WTC11 (cell line): Measurements from ENCODE around the gene HCLS1.

ENCODE experiments used
- CBFB ChIP-seq: sonication (generic); formaldehyde crosslinking; IDR thresholded peaks from 2 replicates; pipeline ENCODE4 v1.8.1; 2022; ENCODE audit warnings: mild to moderate bottlenecking, low read depth, missing genetic modification reagents
- CREM ChIP-seq: sonication (generic); formaldehyde crosslinking; IDR thresholded peaks from 2 replicates; pipeline ENCODE4 v1.8.1; 2022; ENCODE audit warnings: mild to moderate bottlenecking, missing genetic modification reagents, moderate library complexity
- JAZF1 ChIP-seq: fragments of 250-450 bp; sonication (Bioruptor Pico); IDR thresholded peaks from 2 replicates; pipeline ENCODE4 v1.9.0; 2021; ENCODE audit warnings: moderate library complexity, mild to moderate bottlenecking, inconsistent platforms
- NFATC4 ChIP-seq: fragments of 250-450 bp; sonication (Bioruptor Pico); IDR thresholded peaks from 2 replicates; pipeline ENCODE4 v1.9.0; 2021; ENCODE audit warnings: mild to moderate bottlenecking
- NR1H2 ChIP-seq: sonication (generic); formaldehyde crosslinking; IDR thresholded peaks from 2 replicates; pipeline ENCODE4 v1.9.0; 2021; ENCODE audit warnings: mild to moderate bottlenecking, moderate library complexity, missing genetic modification reagents
- RELA ChIP-seq: sonication (generic); formaldehyde crosslinking; IDR thresholded peaks from 2 replicates; pipeline ENCODE4 v1.8.1; 2022; ENCODE audit warnings: missing genetic modification reagents, mild to moderate bottlenecking, borderline replicate concordance
- TF ChIP-seq, protein P1 (sequence below): fragments of 200-600 bp; IDR thresholded peaks from 2 replicates; pipeline ENCODE4 v1.8.0; 2022; ENCODE audit warnings: antibody characterized with exemption
- TF ChIP-seq, protein P2 (sequence below): fragments of 250-450 bp; sonication (Bioruptor Pico); IDR thresholded peaks from 2 replicates; pipeline ENCODE4 v2.1.2; 2022; ENCODE audit warnings: mild to moderate bottlenecking, moderate library complexity
- TF ChIP-seq, protein P3 (sequence below): sonication (generic); formaldehyde crosslinking; IDR thresholded peaks from 2 replicates; pipeline ENCODE4 v1.8.0; 2022; ENCODE audit warnings: mild to moderate bottlenecking, missing genetic modification reagents
- TF ChIP-seq, protein P4 (sequence below): sonication (generic); formaldehyde crosslinking; IDR thresholded peaks from 2 replicates; pipeline ENCODE4 v1.8.1; 2023; ENCODE audit warnings: mild to moderate bottlenecking, missing genetic modification reagents, moderate library complexity
- TF ChIP-seq, protein P5 (sequence below): sonication (generic); formaldehyde crosslinking; IDR thresholded peaks from 2 replicates; pipeline ENCODE4 v1.8.0; 2022; ENCODE audit warnings: mild to moderate bottlenecking, missing genetic modification reagents
- TF ChIP-seq, protein P6 (sequence below): sonication (generic); formaldehyde crosslinking; IDR thresholded peaks from 2 replicates; pipeline ENCODE4 v1.8.1; 2023; ENCODE audit warnings: mild to moderate bottlenecking, missing genetic modification reagents, moderate library complexity

DNA sequence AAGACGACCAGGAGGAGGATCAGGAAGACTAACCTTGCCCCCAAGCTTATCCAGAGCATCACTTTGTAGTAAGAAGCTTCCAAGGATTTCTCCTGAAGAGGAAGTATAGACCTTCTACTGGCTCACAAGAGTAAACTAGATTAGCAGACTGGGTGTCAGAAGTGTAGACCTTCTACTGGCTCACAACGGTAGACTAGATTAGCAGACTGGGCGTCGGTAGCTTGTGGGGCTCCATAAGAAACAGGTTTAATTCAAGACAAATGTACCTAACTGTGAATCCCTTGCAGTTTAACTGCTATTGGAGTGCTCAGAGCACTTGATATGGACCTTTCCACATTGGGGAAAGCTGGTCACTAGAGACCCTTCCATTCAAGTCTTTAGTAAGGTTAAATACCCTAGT lies 54.6 kb downstream of the HCLS1 start:
- TF ChIP-seq NFATC4 (no peak), RELA (CRISPR knock-in tag) (no peak), JAZF1 (CRISPR knock-in tag) (no peak), CREM (CRISPR knock-in tag) (no peak), CBFB (CRISPR knock-in tag) (no peak), NR1H2 (CRISPR knock-in tag) (no peak)
- TF ChIP-seq, protein P1, sequence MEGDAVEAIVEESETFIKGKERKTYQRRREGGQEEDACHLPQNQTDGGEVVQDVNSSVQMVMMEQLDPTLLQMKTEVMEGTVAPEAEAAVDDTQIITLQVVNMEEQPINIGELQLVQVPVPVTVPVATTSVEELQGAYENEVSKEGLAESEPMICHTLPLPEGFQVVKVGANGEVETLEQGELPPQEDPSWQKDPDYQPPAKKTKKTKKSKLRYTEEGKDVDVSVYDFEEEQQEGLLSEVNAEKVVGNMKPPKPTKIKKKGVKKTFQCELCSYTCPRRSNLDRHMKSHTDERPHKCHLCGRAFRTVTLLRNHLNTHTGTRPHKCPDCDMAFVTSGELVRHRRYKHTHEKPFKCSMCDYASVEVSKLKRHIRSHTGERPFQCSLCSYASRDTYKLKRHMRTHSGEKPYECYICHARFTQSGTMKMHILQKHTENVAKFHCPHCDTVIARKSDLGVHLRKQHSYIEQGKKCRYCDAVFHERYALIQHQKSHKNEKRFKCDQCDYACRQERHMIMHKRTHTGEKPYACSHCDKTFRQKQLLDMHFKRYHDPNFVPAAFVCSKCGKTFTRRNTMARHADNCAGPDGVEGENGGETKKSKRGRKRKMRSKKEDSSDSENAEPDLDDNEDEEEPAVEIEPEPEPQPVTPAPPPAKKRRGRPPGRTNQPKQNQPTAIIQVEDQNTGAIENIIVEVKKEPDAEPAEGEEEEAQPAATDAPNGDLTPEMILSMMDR, result no peak
- TF ChIP-seq, protein P2, sequence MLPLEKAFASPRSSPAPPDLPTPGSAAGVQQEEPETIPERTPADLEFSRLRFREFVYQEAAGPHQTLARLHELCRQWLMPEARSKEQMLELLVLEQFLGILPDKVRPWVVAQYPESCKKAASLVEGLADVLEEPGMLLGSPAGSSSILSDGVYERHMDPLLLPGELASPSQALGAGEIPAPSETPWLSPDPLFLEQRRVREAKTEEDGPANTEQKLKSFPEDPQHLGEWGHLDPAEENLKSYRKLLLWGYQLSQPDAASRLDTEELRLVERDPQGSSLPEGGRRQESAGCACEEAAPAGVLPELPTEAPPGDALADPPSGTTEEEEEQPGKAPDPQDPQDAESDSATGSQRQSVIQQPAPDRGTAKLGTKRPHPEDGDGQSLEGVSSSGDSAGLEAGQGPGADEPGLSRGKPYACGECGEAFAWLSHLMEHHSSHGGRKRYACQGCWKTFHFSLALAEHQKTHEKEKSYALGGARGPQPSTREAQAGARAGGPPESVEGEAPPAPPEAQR (CRISPR knock-in tag), result no peak
- TF ChIP-seq, protein P3, sequence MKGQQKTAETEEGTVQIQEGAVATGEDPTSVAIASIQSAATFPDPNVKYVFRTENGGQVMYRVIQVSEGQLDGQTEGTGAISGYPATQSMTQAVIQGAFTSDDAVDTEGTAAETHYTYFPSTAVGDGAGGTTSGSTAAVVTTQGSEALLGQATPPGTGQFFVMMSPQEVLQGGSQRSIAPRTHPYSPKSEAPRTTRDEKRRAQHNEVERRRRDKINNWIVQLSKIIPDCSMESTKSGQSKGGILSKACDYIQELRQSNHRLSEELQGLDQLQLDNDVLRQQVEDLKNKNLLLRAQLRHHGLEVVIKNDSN (CRISPR knock-in tag), result no peak
- TF ChIP-seq, protein P4, sequence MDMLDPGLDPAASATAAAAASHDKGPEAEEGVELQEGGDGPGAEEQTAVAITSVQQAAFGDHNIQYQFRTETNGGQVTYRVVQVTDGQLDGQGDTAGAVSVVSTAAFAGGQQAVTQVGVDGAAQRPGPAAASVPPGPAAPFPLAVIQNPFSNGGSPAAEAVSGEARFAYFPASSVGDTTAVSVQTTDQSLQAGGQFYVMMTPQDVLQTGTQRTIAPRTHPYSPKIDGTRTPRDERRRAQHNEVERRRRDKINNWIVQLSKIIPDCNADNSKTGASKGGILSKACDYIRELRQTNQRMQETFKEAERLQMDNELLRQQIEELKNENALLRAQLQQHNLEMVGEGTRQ (CRISPR knock-in tag), result no peak
- TF ChIP-seq, protein P5, sequence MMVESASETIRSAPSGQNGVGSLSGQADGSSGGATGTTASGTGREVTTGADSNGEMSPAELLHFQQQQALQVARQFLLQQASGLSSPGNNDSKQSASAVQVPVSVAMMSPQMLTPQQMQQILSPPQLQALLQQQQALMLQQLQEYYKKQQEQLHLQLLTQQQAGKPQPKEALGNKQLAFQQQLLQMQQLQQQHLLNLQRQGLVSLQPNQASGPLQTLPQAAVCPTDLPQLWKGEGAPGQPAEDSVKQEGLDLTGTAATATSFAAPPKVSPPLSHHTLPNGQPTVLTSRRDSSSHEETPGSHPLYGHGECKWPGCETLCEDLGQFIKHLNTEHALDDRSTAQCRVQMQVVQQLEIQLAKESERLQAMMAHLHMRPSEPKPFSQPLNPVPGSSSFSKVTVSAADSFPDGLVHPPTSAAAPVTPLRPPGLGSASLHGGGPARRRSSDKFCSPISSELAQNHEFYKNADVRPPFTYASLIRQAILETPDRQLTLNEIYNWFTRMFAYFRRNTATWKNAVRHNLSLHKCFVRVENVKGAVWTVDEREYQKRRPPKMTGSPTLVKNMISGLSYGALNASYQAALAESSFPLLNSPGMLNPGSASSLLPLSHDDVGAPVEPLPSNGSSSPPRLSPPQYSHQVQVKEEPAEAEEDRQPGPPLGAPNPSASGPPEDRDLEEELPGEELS (CRISPR knock-in tag), result no peak
- TF ChIP-seq, protein P6, sequence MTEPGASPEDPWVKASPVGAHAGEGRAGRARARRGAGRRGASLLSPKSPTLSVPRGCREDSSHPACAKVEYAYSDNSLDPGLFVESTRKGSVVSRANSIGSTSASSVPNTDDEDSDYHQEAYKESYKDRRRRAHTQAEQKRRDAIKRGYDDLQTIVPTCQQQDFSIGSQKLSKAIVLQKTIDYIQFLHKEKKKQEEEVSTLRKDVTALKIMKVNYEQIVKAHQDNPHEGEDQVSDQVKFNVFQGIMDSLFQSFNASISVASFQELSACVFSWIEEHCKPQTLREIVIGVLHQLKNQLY (CRISPR knock-in tag), result no peak
